Measurements from ENCODE around the gene IPCEF1.

GRCh38 chr6:154266560-154267099 lies 90.0 kb downstream of the IPCEF1 start:
- no peak for TF ChIP-seq JUN (IDR thresholded peaks at IDR 0.05)
- no peak for TF ChIP-seq REST (IDR thresholded peaks at IDR 0.05)
- TF ChIP-seq CTCF (IDR thresholded peaks at IDR 0.05), result no peak
- no peak for TF ChIP-seq KDM5A (IDR thresholded peaks at IDR 0.05)
- no peak for TF ChIP-seq USF2 (IDR thresholded peaks at IDR 0.05)
